HL-60 (cell line): ENCODE data around the gene MBD3L4.
A peak's percentile ranks its signal among the peaks of the same experiment; 100 is the strongest.
"Not testable (repeated sequence)": the region's sequence is repeated elsewhere in the genome, so short reads cannot be mapped to it uniquely, and the experiment has no call there.

Experiments
- DNase-seq, 2 experiments: peaks; one replicate each; pipeline ENCODE4 v3.0.0-alpha.2; 2010 to 2020; ENCODE audit warnings: low read depth in 1 of 2, low spot score in 1 of 2
- H3K27ac ChIP-seq: fragments of 250-450 bp; sonication (Bioruptor Pico); replicated peaks from 2 replicates; pipeline ENCODE4 v1.5.1; 2020; ENCODE audit warnings: mild to moderate bottlenecking, moderate library complexity
- H3K27me3 ChIP-seq: fragments of 250-450 bp; sonication (Bioruptor Pico); 2 replicates; pipeline ENCODE4 v1.5.1; 2021; ENCODE audit warnings: mild to moderate bottlenecking, moderate library complexity; ENCODE audit not compliant: insufficient read depth, poor library complexity, severe bottlenecking
- H3K4me3 ChIP-seq: replicated peaks from 2 replicates; pipeline ENCODE4 v1.5.1; 2011; ENCODE audit warnings: mild to moderate bottlenecking, control low read depth, low read length; ENCODE audit not compliant: insufficient read depth
- GABPA ChIP-seq: IDR thresholded peaks from 2 replicates; pipeline ENCODE4 v1.6.1; 2012; ENCODE audit warnings: low read depth
- POLR2AphosphoS5 ChIP-seq: IDR thresholded peaks from 2 replicates; pipeline ENCODE4 v1.6.1; 2012; ENCODE audit warnings: low read depth
- SPI1 ChIP-seq: IDR thresholded peaks from 2 replicates; pipeline ENCODE4 v1.6.1; 2012; ENCODE audit warnings: low read depth, mild to moderate bottlenecking, borderline replicate concordance
- long read RNA-seq: library from polyadenylated mRNA; unstranded; transcript quantifications from one replicate; pipeline ENCODE4 v2.0.0, GENCODE V29; 2020
- TF ChIP-seq, protein P1 (sequence below): IDR thresholded peaks from one replicate; pipeline ENCODE4 v1.5.1; 2011; ENCODE audit warnings: low read length, control low read depth, inconsistent platforms; ENCODE audit not compliant: insufficient read depth
- TF ChIP-seq, protein P2 (sequence below): IDR thresholded peaks from 2 replicates; pipeline ENCODE4 v1.6.1; 2012; ENCODE audit warnings: low read depth; ENCODE audit not compliant: insufficient replicate concordance

Gene MBD3L4
- long read RNA-seq = 0 reads

- H3K27ac ChIP-seq, H3K4me3 ChIP-seq, DNase-seq, H3K27me3 ChIP-seq: not testable (repeated sequence)
These were observed at the start of gene MBD3L4 for GRCh38 chr19:7040079-7040478. TSS of gene MBD3L4 (minus strand) at chr19:7040179. CDS start at chr19:7040144, 35 bp downstream.

DNA sequence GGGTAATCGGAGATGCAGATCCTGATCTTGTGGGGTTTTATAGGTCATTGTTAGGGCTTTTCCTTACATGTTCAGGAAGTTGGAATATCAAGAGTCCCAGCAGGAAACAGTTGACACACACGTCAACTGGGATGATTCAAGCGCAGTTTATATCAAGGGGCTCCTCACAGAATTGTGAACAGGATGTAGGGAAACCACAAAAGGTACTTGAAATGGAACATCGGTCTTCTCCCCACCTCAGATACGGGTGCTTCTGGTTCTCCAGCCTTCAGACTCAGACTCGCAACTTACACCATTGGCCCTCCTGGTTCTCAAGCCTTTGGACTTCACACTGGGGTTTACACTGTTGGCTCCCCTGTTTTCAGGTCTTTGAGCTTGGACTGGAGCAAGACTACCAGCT, 49.0 kb upstream of the MBD3L4 start:
- TF ChIP-seq SPI1 (no peak), POLR2AphosphoS5 (no peak), GABPA (no peak)
- TF ChIP-seq, protein P1, sequence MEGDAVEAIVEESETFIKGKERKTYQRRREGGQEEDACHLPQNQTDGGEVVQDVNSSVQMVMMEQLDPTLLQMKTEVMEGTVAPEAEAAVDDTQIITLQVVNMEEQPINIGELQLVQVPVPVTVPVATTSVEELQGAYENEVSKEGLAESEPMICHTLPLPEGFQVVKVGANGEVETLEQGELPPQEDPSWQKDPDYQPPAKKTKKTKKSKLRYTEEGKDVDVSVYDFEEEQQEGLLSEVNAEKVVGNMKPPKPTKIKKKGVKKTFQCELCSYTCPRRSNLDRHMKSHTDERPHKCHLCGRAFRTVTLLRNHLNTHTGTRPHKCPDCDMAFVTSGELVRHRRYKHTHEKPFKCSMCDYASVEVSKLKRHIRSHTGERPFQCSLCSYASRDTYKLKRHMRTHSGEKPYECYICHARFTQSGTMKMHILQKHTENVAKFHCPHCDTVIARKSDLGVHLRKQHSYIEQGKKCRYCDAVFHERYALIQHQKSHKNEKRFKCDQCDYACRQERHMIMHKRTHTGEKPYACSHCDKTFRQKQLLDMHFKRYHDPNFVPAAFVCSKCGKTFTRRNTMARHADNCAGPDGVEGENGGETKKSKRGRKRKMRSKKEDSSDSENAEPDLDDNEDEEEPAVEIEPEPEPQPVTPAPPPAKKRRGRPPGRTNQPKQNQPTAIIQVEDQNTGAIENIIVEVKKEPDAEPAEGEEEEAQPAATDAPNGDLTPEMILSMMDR = no peak
- TF ChIP-seq, protein P2, sequence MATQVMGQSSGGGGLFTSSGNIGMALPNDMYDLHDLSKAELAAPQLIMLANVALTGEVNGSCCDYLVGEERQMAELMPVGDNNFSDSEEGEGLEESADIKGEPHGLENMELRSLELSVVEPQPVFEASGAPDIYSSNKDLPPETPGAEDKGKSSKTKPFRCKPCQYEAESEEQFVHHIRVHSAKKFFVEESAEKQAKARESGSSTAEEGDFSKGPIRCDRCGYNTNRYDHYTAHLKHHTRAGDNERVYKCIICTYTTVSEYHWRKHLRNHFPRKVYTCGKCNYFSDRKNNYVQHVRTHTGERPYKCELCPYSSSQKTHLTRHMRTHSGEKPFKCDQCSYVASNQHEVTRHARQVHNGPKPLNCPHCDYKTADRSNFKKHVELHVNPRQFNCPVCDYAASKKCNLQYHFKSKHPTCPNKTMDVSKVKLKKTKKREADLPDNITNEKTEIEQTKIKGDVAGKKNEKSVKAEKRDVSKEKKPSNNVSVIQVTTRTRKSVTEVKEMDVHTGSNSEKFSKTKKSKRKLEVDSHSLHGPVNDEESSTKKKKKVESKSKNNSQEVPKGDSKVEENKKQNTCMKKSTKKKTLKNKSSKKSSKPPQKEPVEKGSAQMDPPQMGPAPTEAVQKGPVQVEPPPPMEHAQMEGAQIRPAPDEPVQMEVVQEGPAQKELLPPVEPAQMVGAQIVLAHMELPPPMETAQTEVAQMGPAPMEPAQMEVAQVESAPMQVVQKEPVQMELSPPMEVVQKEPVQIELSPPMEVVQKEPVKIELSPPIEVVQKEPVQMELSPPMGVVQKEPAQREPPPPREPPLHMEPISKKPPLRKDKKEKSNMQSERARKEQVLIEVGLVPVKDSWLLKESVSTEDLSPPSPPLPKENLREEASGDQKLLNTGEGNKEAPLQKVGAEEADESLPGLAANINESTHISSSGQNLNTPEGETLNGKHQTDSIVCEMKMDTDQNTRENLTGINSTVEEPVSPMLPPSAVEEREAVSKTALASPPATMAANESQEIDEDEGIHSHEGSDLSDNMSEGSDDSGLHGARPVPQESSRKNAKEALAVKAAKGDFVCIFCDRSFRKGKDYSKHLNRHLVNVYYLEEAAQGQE = no peak
- H3K27ac ChIP-seq = no peak overlapping the region

GRCh38 chr19:7083076-7083956, 43.3 kb upstream of the MBD3L4 start:
- TF ChIP-seq POLR2AphosphoS5 (peak; percentile 67), SPI1 (no peak)
- no peaks in the 10 kb centered on the region for H3K27me3 ChIP-seq

More for the DNA sequence above, 49.0 kb upstream of the MBD3L4 start:
- H3K4me3 ChIP-seq = no peak overlapping the region
- H3K27me3 ChIP-seq = no peaks in the 10 kb centered on the region
- no peak for DNase-seq

GRCh38 chr19:7078008-7078407, 38.0 kb upstream of the MBD3L4 start:
- H3K27ac ChIP-seq = no peak overlapping the region
- DNase-seq = no peak
- TF ChIP-seq SPI1 (no peak), POLR2AphosphoS5 (no peak), GABPA (no peak)
- TF ChIP-seq, protein P2 = no peak
- TF ChIP-seq, protein P1 = no peak
- no peak overlapping the region for H3K4me3 ChIP-seq
- H3K27me3 ChIP-seq = no peaks in the 10 kb centered on the region

More at GRCh38 chr19:7083076-7083956, 43.3 kb upstream of the MBD3L4 start:
- H3K4me3 ChIP-seq = no peak overlapping the region
- DNase-seq = peak in 1 of 2 experiments; percentile 7
- H3K27ac ChIP-seq = no peak overlapping the region
